PC-3 (cell line): ENCODE measurements around the gene ORM2. TPM values are rescaled to one million over a fixed set of nuclear protein-coding genes. Genes with fewer than 3 reads are reported as not detected.

Experiments
- ATAC-seq: fragments of 200-7000 bp; cut with Tn5 transposase; 2 replicates; pipeline ENCODE4 v1.9.1; 2020; ENCODE audit warnings: mild to moderate bottlenecking, moderate library complexity
- BruUV-seq: library from RNA; stranded (reverse); fragments of 400-500 nt; replicated peaks from 2 replicates; lab custom pipeline; 2021; lab: Mats Ljungman, UMichigan
- CTCF ChIA-PET: fragments of 300-600 bp; sonication (Branson Sonifier 250); formaldehyde crosslinking; loops from one replicate; lab custom pipeline; 2022; ENCODE audit warnings: antibody characterized with exemption; lab: Charles Lee
- POLR2A ChIA-PET: fragments of 300-600 bp; sonication (Branson Sonifier 250); formaldehyde crosslinking; loops from one replicate; lab custom pipeline; 2022; ENCODE audit warnings: antibody characterized with exemption; ENCODE audit not compliant: unreplicated experiment; lab: Charles Lee
- DNase-seq: peaks from one replicate; pipeline ENCODE4 v3.0.0-alpha.2; 2015
- H2AFZ ChIP-seq: fragments of 300-600 bp; sonication (generic); 2 replicates; pipeline ENCODE4 v1.6.0; 2016; ENCODE audit warnings: antibody characterized with exemption, low read length
- H3F3A ChIP-seq: fragments of 300-600 bp; sonication (generic); one replicate; pipeline ENCODE4 v1.6.0; 2017; ENCODE audit warnings: antibody characterized with exemption, low read length, control low read depth, mild to moderate bottlenecking; ENCODE audit not compliant: unreplicated experiment
- H3K27ac ChIP-seq: fragments of 300-600 bp; sonication (generic); 2 replicates; pipeline ENCODE4 v1.5.1; 2016; ENCODE audit warnings: mild to moderate bottlenecking, low read length
- H3K27me3 ChIP-seq: fragments of 300-600 bp; sonication (generic); 2 replicates; pipeline ENCODE4 v1.6.1; 2016; ENCODE audit warnings: low read length, mixed read lengths
- H3K36me3 ChIP-seq: fragments of 300-600 bp; sonication (generic); 2 replicates; pipeline ENCODE4 v1.6.1; 2016; ENCODE audit warnings: low read depth, mixed run types, low read length, mixed read lengths
- H3K4me1 ChIP-seq: fragments of 300-600 bp; sonication (generic); 2 replicates; pipeline ENCODE4 v1.5.1; 2016; ENCODE audit warnings: low read length; ENCODE audit not compliant: insufficient read depth
- H3K4me2 ChIP-seq: fragments of 300-600 bp; sonication (generic); 2 replicates; pipeline ENCODE4 v1.6.0; 2016; ENCODE audit warnings: low read length
- H3K4me3 ChIP-seq: fragments of 300-600 bp; sonication (generic); 2 replicates; pipeline ENCODE4 v1.5.1; 2016; ENCODE audit warnings: mild to moderate bottlenecking, low read length, mixed read lengths
- H3K79me2 ChIP-seq: fragments of 300-600 bp; sonication (generic); 2 replicates; pipeline ENCODE4 v1.6.1; 2017; ENCODE audit warnings: low read length, mixed read lengths
- H3K9ac ChIP-seq: fragments of 300-600 bp; sonication (generic); 2 replicates; pipeline ENCODE4 v1.6.0; 2016; ENCODE audit warnings: mild to moderate bottlenecking, low read length
- H3K9me2 ChIP-seq: fragments of 300-600 bp; sonication (generic); replicated peaks from 2 replicates; pipeline ENCODE4 v1.6.1; 2016; ENCODE audit warnings: mixed run types, low read length, mixed read lengths
- H3K9me3 ChIP-seq: fragments of 300-600 bp; sonication (generic); 2 replicates; pipeline ENCODE4 v1.6.1; 2016; ENCODE audit warnings: low read length, mixed read lengths
- H4K20me1 ChIP-seq: fragments of 300-600 bp; sonication (generic); 2 replicates; pipeline ENCODE4 v1.6.1; 2016; ENCODE audit warnings: low read length, mixed read lengths
- EZH2 ChIP-seq: fragments of 300-600 bp; sonication (generic); IDR thresholded peaks from one replicate; pipeline ENCODE4 v1.6.1; 2017; ENCODE audit warnings: antibody characterized with exemption, mild to moderate bottlenecking, low read length; ENCODE audit not compliant: unreplicated experiment
- EZH2phosphoT487 ChIP-seq: fragments of 300-600 bp; sonication (generic); IDR thresholded peaks from 2 replicates; pipeline ENCODE4 v1.6.1; 2018; ENCODE audit warnings: mild to moderate bottlenecking, antibody characterized with exemption, low read length, borderline replicate concordance
- intact Hi-C: fragments of 100-400 bp; cut with micrococcal nuclease; formaldehyde crosslinking; loops from 2 replicates; pipeline ENCODE4 v1.9.0; 2023
- total RNA-seq: library from RNA; depleted of rRNA; stranded (reverse); fragments of >200 nt; gene quantifications from 2 replicates; pipeline ENCODE4 v1.2.3, GENCODE V29; 2014
- TF ChIP-seq, protein P1 (sequence below): fragments of 300-600 bp; sonication (generic); conservative IDR thresholded peaks from 2 replicates; pipeline ENCODE4 v1.5.1; 2017; ENCODE audit warnings: antibody characterized with exemption, low read depth, mild to moderate bottlenecking, low read length

ORM2 gene
- total RNA-seq, 1 experiment from 2014 or later: not detected

DNA sequence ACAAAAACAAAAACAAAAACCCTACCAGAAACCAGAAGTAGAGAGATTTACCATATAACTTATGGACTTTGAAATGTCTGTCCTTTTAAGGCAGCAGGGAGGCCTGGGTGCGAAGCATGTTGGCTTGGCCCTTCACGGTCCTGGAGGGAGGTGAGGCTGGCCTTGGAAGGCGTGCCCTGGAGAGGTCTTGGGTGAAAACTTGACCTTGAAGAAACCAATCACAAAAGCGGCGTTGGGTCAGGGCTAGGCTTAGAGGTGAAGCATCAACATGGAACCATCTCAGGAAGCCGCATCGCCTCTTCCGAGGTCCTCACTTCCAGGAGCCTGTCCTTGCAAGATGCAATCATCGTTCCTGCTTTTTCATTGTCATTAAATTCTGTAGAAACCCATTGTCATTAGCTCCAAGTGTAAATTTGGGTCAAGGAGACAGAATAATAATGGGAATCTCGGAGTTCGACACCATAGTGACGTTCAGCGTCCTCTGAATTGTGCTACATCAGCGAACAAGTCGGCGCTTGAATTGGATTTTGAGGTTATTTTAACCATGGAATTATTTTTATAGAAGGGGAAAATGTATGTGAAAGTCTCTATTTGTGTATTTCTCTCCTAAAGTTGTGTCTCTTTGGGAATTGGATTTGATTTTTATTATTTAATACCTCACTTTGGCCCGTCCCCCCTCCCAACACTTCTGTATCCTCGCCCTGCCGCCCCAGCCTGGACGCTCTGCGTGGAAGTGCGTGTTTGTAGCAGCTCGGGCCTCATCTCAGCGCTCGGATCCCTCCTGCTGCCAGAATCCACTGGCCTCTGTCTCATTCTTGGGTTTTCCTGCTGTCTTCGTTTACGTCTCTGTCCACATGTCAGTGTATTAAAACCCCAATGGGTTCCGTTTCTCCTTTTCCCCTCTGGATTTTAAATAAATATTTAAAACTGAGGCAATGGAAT is 17.8 kb upstream of the ORM2 start:
- intact Hi-C loops: no loop called here
- no peaks in the 10 kb centered on the region for H3K27me3 ChIP-seq
- H3K9me3 ChIP-seq: no peaks in the 10 kb centered on the region
- BruUV-seq: no TSS peak
- H3K4me2 ChIP-seq: no peak overlapping the region
- H3K9me2 ChIP-seq: no peaks in the 10 kb centered on the region
- no peak overlapping the region for H3K9ac ChIP-seq
- ChIA-PET POLR2A (no interaction called here), CTCF (no interaction called here)
- H3K4me3 ChIP-seq: no peak overlapping the region
- no peaks in the 10 kb centered on the region for H3K4me1 ChIP-seq
- TF ChIP-seq EZH2: no peak
- TF ChIP-seq EZH2phosphoT487: no peak
- TF ChIP-seq, protein P1, sequence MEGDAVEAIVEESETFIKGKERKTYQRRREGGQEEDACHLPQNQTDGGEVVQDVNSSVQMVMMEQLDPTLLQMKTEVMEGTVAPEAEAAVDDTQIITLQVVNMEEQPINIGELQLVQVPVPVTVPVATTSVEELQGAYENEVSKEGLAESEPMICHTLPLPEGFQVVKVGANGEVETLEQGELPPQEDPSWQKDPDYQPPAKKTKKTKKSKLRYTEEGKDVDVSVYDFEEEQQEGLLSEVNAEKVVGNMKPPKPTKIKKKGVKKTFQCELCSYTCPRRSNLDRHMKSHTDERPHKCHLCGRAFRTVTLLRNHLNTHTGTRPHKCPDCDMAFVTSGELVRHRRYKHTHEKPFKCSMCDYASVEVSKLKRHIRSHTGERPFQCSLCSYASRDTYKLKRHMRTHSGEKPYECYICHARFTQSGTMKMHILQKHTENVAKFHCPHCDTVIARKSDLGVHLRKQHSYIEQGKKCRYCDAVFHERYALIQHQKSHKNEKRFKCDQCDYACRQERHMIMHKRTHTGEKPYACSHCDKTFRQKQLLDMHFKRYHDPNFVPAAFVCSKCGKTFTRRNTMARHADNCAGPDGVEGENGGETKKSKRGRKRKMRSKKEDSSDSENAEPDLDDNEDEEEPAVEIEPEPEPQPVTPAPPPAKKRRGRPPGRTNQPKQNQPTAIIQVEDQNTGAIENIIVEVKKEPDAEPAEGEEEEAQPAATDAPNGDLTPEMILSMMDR: no peak
- H3F3A ChIP-seq: no peaks in the 10 kb centered on the region
- H2AFZ ChIP-seq: no peak overlapping the region
- no peaks in the 10 kb centered on the region for H4K20me1 ChIP-seq
- ATAC-seq: no peak
- H3K36me3 ChIP-seq: no peaks in the 10 kb centered on the region
- no peak for DNase-seq
- no peak overlapping the region for H3K27ac ChIP-seq
- H3K79me2 ChIP-seq: no peaks in the 10 kb centered on the region

- no peak for DNase-seq
- no peaks in the 10 kb centered on the region for H3K27me3 ChIP-seq
- BruUV-seq: no TSS peak
- H3K9me2 ChIP-seq: no peaks in the 10 kb centered on the region
- ChIA-PET CTCF (no interaction called here), POLR2A (no interaction called here)
- intact Hi-C loops: no loop called here
- H3K4me2 ChIP-seq: no peak overlapping the region
- no peaks in the 10 kb centered on the region for H3F3A ChIP-seq
- H3K36me3 ChIP-seq: no peaks in the 10 kb centered on the region
- H2AFZ ChIP-seq: no peak overlapping the region
- H3K4me3 ChIP-seq: no peak overlapping the region
- H3K27ac ChIP-seq: no peak overlapping the region
- H4K20me1 ChIP-seq: no peaks in the 10 kb centered on the region
- H3K9ac ChIP-seq: no peak overlapping the region
- no peaks in the 10 kb centered on the region for H3K9me3 ChIP-seq
- no peak for ATAC-seq
- no peaks in the 10 kb centered on the region for H3K4me1 ChIP-seq
- TF ChIP-seq, protein P1: no peak
- TF ChIP-seq EZH2: no peak
- no peaks in the 10 kb centered on the region for H3K79me2 ChIP-seq
These were observed 17.2 kb upstream of the ORM2 start for GRCh38 chr9:114312513-114312875.

GRCh38 chr9:114313186-114313585 is 16.5 kb upstream of the ORM2 start:
- Histone ChIP-seq H3F3A (no peaks in the 10 kb centered on the region), H2AFZ (no peak overlapping the region), H3K27me3 (no peaks in the 10 kb centered on the region), H3K4me1 (no peaks in the 10 kb centered on the region), H3K4me3 (no peak overlapping the region), H4K20me1 (no peaks in the 10 kb centered on the region), H3K4me2 (no peak overlapping the region), H3K9ac (no peak overlapping the region), H3K79me2 (no peaks in the 10 kb centered on the region), H3K9me3 (no peaks in the 10 kb centered on the region), H3K27ac (no peak overlapping the region), H3K36me3 (no peaks in the 10 kb centered on the region), H3K9me2 (no peaks in the 10 kb centered on the region)
- CTCF ChIA-PET: no interaction called here
- no peak for ATAC-seq
- DNase-seq: no peak
- TF ChIP-seq, protein P1: no peak
- no TSS peak for BruUV-seq
- POLR2A ChIA-PET: no interaction called here
- intact Hi-C loops: no loop called here
